Measurements from ENCODE around the gene TMC3. TPM values are rescaled to one million over a fixed set of nuclear protein-coding genes. Genes with fewer than 3 reads are reported as not detected.

TMC3 gene
- polyA plus RNA-seq, 1 donor (not counting 4 experiments of a cell fraction or from before 2014, with no cell fraction given) = not detected

- FAIRE-seq = no peak
- H3K36me3 ChIP-seq (ENCODE audit: control insufficient read depth in 2 of 2, extremely low read depth in 1 of 2, insufficient read depth in 2 of 2, low read length in 2 of 2) = no peaks in the 10 kb centered on the region
Measured at GRCh38 chr15:81379269-81379668, 5.3 kb upstream of the TMC3 start.

GRCh38 chr15:81378443-81378842 is 4.4 kb upstream of the TMC3 start:
- no peaks in the 10 kb centered on the region for H3K79me2 ChIP-seq (ENCODE audit: control insufficient read depth, insufficient read depth, low read length)
- H3K9me1 ChIP-seq (ENCODE audit: control insufficient read depth, extremely low read depth, insufficient read depth, low read length) = no peaks in the 10 kb centered on the region
- dilution Hi-C loops (cut with MboI; ENCODE audit: extremely low pct_ligation_motif_present, low sequenced_read_pairs) = no loop called here
- TF ChIP-seq CTCF (optimal IDR thresholded peaks at IDR 0.05 in 1 of 3, IDR thresholded peaks at IDR 0.05 in 1 of 3, conservative IDR thresholded peaks at IDR 0.05 in 1 of 3; ENCODE audit: extremely low read depth in 1 of 3, insufficient read depth in 2 of 3, low read length in 3 of 3) = no peak
- TF ChIP-seq EZH2 (IDR thresholded peaks at IDR 0.05; ENCODE audit: low read length) = no peak
- H3K4me3 ChIP-seq (ENCODE audit: control insufficient read depth in 2 of 3, extremely low read depth in 1 of 3, insufficient read depth in 2 of 3, low read depth in 1 of 3, low read length in 3 of 3) = no peak overlapping the region
- H3K9ac ChIP-seq (ENCODE audit: control insufficient read depth, extremely low read depth, insufficient read depth, low read length) = no peak overlapping the region
- no peaks in the 10 kb centered on the region for H4K20me1 ChIP-seq (ENCODE audit: control insufficient read depth, extremely low read depth, insufficient read depth, low read length)
- H3K9me3 ChIP-seq (ENCODE audit: control insufficient read depth, low read depth, low read length) = no peaks in the 10 kb centered on the region
- no peak overlapping the region for H3K4me2 ChIP-seq (ENCODE audit: control insufficient read depth, extremely low read depth, insufficient read depth, low read depth, low read length)
- DNase-seq (ENCODE audit: low read depth, low spot score) (no peak), FAIRE-seq (no peak)
- H3K36me3 ChIP-seq (ENCODE audit: control insufficient read depth in 2 of 2, extremely low read depth in 1 of 2, insufficient read depth in 2 of 2, low read length in 2 of 2) = no peaks in the 10 kb centered on the region
- no peak overlapping the region for H3K27ac ChIP-seq (ENCODE audit: control insufficient read depth, insufficient read depth, low read length)
- H3K4me1 ChIP-seq (ENCODE audit: control insufficient read depth, extremely low read depth, insufficient read depth, low read length) = no peaks in the 10 kb centered on the region
- no peaks in the 10 kb centered on the region for H3K27me3 ChIP-seq (ENCODE audit: control insufficient read depth, extremely low read depth, insufficient read depth, low read length)
- no peak overlapping the region for H2AFZ ChIP-seq (ENCODE audit: control insufficient read depth, low read length)

More at GRCh38 chr15:81379269-81379668, 5.3 kb upstream of the TMC3 start:
- Histone ChIP-seq H3K27me3 (ENCODE audit: control insufficient read depth, extremely low read depth, insufficient read depth, low read length) (no peaks in the 10 kb centered on the region), H3K27ac (ENCODE audit: control insufficient read depth, insufficient read depth, low read length) (no peak overlapping the region), H3K9ac (ENCODE audit: control insufficient read depth, extremely low read depth, insufficient read depth, low read length) (no peak overlapping the region), H3K4me1 (ENCODE audit: control insufficient read depth, extremely low read depth, insufficient read depth, low read length) (no peaks in the 10 kb centered on the region), H2AFZ (ENCODE audit: control insufficient read depth, low read length) (no peak overlapping the region), H4K20me1 (ENCODE audit: control insufficient read depth, extremely low read depth, insufficient read depth, low read length) (no peaks in the 10 kb centered on the region), H3K4me3 (ENCODE audit: control insufficient read depth in 2 of 3, extremely low read depth in 1 of 3, insufficient read depth in 2 of 3, low read depth in 1 of 3, low read length in 3 of 3) (no peak overlapping the region), H3K79me2 (ENCODE audit: control insufficient read depth, insufficient read depth, low read length) (no peaks in the 10 kb centered on the region), H3K4me2 (ENCODE audit: control insufficient read depth, extremely low read depth, insufficient read depth, low read depth, low read length) (no peak overlapping the region), H3K9me3 (ENCODE audit: control insufficient read depth, low read depth, low read length) (no peaks in the 10 kb centered on the region), H3K9me1 (ENCODE audit: control insufficient read depth, extremely low read depth, insufficient read depth, low read length) (no peaks in the 10 kb centered on the region)
- no peak for TF ChIP-seq CTCF (optimal IDR thresholded peaks at IDR 0.05 in 1 of 3, IDR thresholded peaks at IDR 0.05 in 1 of 3, conservative IDR thresholded peaks at IDR 0.05 in 1 of 3; ENCODE audit: extremely low read depth in 1 of 3, insufficient read depth in 2 of 3, low read length in 3 of 3)
- no peak for TF ChIP-seq EZH2 (IDR thresholded peaks at IDR 0.05; ENCODE audit: low read length)
- dilution Hi-C loops (cut with MboI; ENCODE audit: extremely low pct_ligation_motif_present, low sequenced_read_pairs) = no loop called here
- no peak for DNase-seq (ENCODE audit: low read depth, low spot score)

Measured in keratinocyte (primary cell).